NT2/D1 (cell line): ENCODE measurements around the gene ARHGEF11.

ENCODE experiments used
- SUZ12 ChIP-seq: IDR thresholded peaks from 2 replicates; pipeline ENCODE4 v1.6.1; 2011; ENCODE audit not compliant: insufficient read length, insufficient read depth; ENCODE audit errors: extremely low read depth
- YY1 ChIP-seq: IDR thresholded peaks from 2 replicates; pipeline ENCODE4 v1.6.1; 2011; ENCODE audit not compliant: insufficient read length, insufficient read depth
- ZNF274 ChIP-seq: IDR thresholded peaks from 2 replicates; pipeline ENCODE4 v1.6.1; 2011; ENCODE audit warnings: mild to moderate bottlenecking, low read depth, low read length

GRCh38 chr1:157021688-157022087 is 23.9 kb downstream of the ARHGEF11 start:
- TF ChIP-seq ZNF274 (no peak), YY1 (no peak), SUZ12 (no peak)
